Neural crest cell (in vitro differentiated cells): ENCODE results near the gene RRM2. TPM values are rescaled to one million over a fixed set of nuclear protein-coding genes. Genes with fewer than 3 reads are reported as not detected.
"Not testable (repeated sequence)": the region's sequence is repeated elsewhere in the genome, so short reads cannot be mapped to it uniquely, and the experiment has no call there.

ENCODE experiments used
- DNase-seq: peaks from one replicate; pipeline ENCODE4 v3.0.0; 2021; ENCODE audit warnings: low read depth, mixed read lengths, low spot score
- H3K27ac Mint-ChIP-seq: one replicate; pipeline ENCODE4 v1.8.0; 2021; ENCODE audit warnings: mild to moderate bottlenecking, mixed read lengths; ENCODE audit not compliant: unreplicated experiment
- H3K27me3 Mint-ChIP-seq: 2 replicates; pipeline ENCODE4 v1.8.0; 2021; ENCODE audit warnings: low read depth, mild to moderate bottlenecking, mixed read lengths
- H3K36me3 Mint-ChIP-seq: 2 replicates; pipeline ENCODE4 v1.8.0; 2021; ENCODE audit warnings: low read depth, mild to moderate bottlenecking, mixed read lengths
- H3K4me1 Mint-ChIP-seq: 2 replicates; pipeline ENCODE4 v1.8.0; 2021; ENCODE audit warnings: mixed read lengths
- H3K4me3 Mint-ChIP-seq: one replicate; pipeline ENCODE4 v1.8.0; 2021; ENCODE audit warnings: mild to moderate bottlenecking, mixed read lengths
- H3K9me3 Mint-ChIP-seq: 2 replicates; pipeline ENCODE4 v1.8.0; 2021; ENCODE audit warnings: mixed read lengths
- CTCF ChIP-seq: fragments of 200-600 bp; sonication (generic); conservative IDR thresholded peaks from 2 replicates; pipeline ENCODE4 v1.5.0; 2021; ENCODE audit warnings: antibody characterized with exemption, mild to moderate bottlenecking
- total RNA-seq: library from RNA; stranded (reverse); gene quantifications from 2 replicates; pipeline ENCODE4 v1.2.1, GENCODE V29; 2021

Gene RRM2
- total RNA-seq, 1 donor from 2014 or later = 210 TPM

- H3K9me3 Mint-ChIP-seq = no peaks in the 10 kb centered on the region
- DNase-seq = no peak
- H3K4me1 Mint-ChIP-seq = no peaks in the 10 kb centered on the region
- peaks cover 78% of the 10 kb centered on the region for H3K27me3 Mint-ChIP-seq
- H3K36me3 Mint-ChIP-seq = no peaks in the 10 kb centered on the region
- TF ChIP-seq CTCF = no peak
- no peak overlapping the region for H3K27ac Mint-ChIP-seq
- H3K4me3 Mint-ChIP-seq = no peak overlapping the region
Observed at GRCh38 chr2:10085668-10086059, 36.9 kb upstream of the RRM2 start.

GRCh38 chr2:10086950-10087349 lies 35.6 kb upstream of the RRM2 start:
- no peak for TF ChIP-seq CTCF
- H3K4me3 Mint-ChIP-seq = no peak overlapping the region
- no peaks in the 10 kb centered on the region for H3K4me1 Mint-ChIP-seq
- peaks cover 65% of the 10 kb centered on the region for H3K27me3 Mint-ChIP-seq
- H3K27ac Mint-ChIP-seq = no peak overlapping the region
- DNase-seq = no peak
- H3K36me3 Mint-ChIP-seq = no peaks in the 10 kb centered on the region
- H3K9me3 Mint-ChIP-seq = no peaks in the 10 kb centered on the region

- Mint-ChIP-seq H3K27ac (no peak overlapping the region), H3K9me3 (no peaks in the 10 kb centered on the region), H3K27me3 (peaks cover 61% of the 10 kb centered on the region), H3K4me1 (no peaks in the 10 kb centered on the region), H3K4me3 (no peak overlapping the region), H3K36me3 (no peaks in the 10 kb centered on the region)
- DNase-seq = no peak
- no peak for TF ChIP-seq CTCF
Observed at GRCh38 chr2:10087360-10087759, 35.2 kb upstream of the RRM2 start.

- Mint-ChIP-seq H3K4me3 (no peak overlapping the region), H3K36me3 (no peaks in the 10 kb centered on the region), H3K27ac (no peak overlapping the region), H3K4me1 (peaks cover 11% of the 10 kb centered on the region), H3K27me3 (peaks cover 38% of the 10 kb centered on the region), H3K9me3 (no peaks in the 10 kb centered on the region)
- TF ChIP-seq CTCF = no peak
- DNase-seq = no peak
Observed at GRCh38 chr2:10089565-10090190, 32.9 kb upstream of the RRM2 start.

- H3K36me3 Mint-ChIP-seq = no peaks in the 10 kb centered on the region
- no peak overlapping the region for H3K27ac Mint-ChIP-seq
- peaks cover 24% of the 10 kb centered on the region for H3K27me3 Mint-ChIP-seq
- H3K4me3 Mint-ChIP-seq = no peak overlapping the region
- TF ChIP-seq CTCF = no peak
- H3K9me3 Mint-ChIP-seq = no peaks in the 10 kb centered on the region
- no peak for DNase-seq
- H3K4me1 Mint-ChIP-seq = peaks cover 25% of the 10 kb centered on the region
Observed at GRCh38 chr2:10091182-10091888, 31.2 kb upstream of the RRM2 start.

GRCh38 chr2:10091889-10092244 lies 30.7 kb upstream of the RRM2 start:
- peaks cover 21% of the 10 kb centered on the region for H3K27me3 Mint-ChIP-seq
- not testable (repeated sequence) for H3K9me3 Mint-ChIP-seq, H3K36me3 Mint-ChIP-seq, H3K4me3 Mint-ChIP-seq, H3K27ac Mint-ChIP-seq, DNase-seq
- peaks cover 25% of the 10 kb centered on the region for H3K4me1 Mint-ChIP-seq
